HepG2 (cell line): ENCODE data around the gene ZFYVE28. TPM values are rescaled to one million over a fixed set of nuclear protein-coding genes. Genes with fewer than 3 reads are reported as not detected.

Experiments used
- ATAC-seq: fragments of 200-7000 bp; cut with Tn5 transposase; 3 replicates; pipeline ENCODE4 v1.9.1; 2020; ENCODE audit warnings: mild to moderate bottlenecking, moderate library complexity
- BruUV-seq: library from RNA; stranded (reverse); fragments of 400-500 nt; replicated peaks from 2 replicates; lab custom pipeline; 2021; lab: Mats Ljungman, UMichigan
- CTCF ChIA-PET: fragments of 300-600 bp; formaldehyde crosslinking; extraction: SDS; loops from one replicate; lab custom pipeline; 2021; ENCODE audit warnings: low total read pairs, inconsistent platforms, low intra/inter-chr PET ratio; lab: Yijun Ruan, JAX
- POLR2A ChIA-PET: fragments of 350-600 bp; sonication (Branson Sonifier 250); formaldehyde crosslinking; loops from one replicate; lab custom pipeline; 2020; ENCODE audit warnings: antibody characterized with exemption, inconsistent platforms; lab: Yijun Ruan, JAX
- DNase-seq: peaks from one replicate; pipeline ENCODE4 v3.0.0-alpha.2; 2015; ENCODE audit warnings: low spot score
- FAIRE-seq: peaks from 3 replicates; lab custom pipeline; 2011; peaks lifted over from hg19 to GRCh38; lab: Jason Lieb, UNC
- H2AFZ ChIP-seq: one replicate; pipeline ENCODE4 v1.6.1; 2011; ENCODE audit warnings: low read length, inconsistent platforms
- H3K27ac ChIP-seq: fragments of 300-600 bp; 3 replicates; pipeline ENCODE4 v1.8.0; 2011; ENCODE audit warnings: mixed run types, mild to moderate bottlenecking, mixed read lengths, low read length, inconsistent platforms; ENCODE audit not compliant: insufficient read depth; ENCODE audit errors: extremely low read length
- H3K27me3 ChIP-seq, 2 experiments: fragments of 200-600 bp in 1 of 2; 2 replicates in 1 of 2; 3 replicates in 1 of 2; pipeline versions ENCODE4 v1.6.0 to v1.8.0; 2011; ENCODE audit warnings: low read length in 2 of 2, mild to moderate bottlenecking in 2 of 2, moderate library complexity in 2 of 2, inconsistent platforms in 1 of 2; ENCODE audit not compliant: insufficient read depth in 2 of 2, control insufficient read depth in 1 of 2
- H3K36me3 ChIP-seq, 2 experiments: fragments of 200-600 bp in 1 of 2; replicated peaks in 1 of 2; 2 replicates in 1 of 2; 3 replicates in 1 of 2; pipeline versions ENCODE4 v1.5.1 to v1.8.0; 2011; ENCODE audit warnings: low read length in 2 of 2, inconsistent platforms in 1 of 2; ENCODE audit not compliant: insufficient read depth in 2 of 2, control insufficient read depth in 1 of 2
- H3K4me1 ChIP-seq: 2 replicates; pipeline ENCODE4 v1.5.1; 2012; ENCODE audit warnings: low read length, inconsistent platforms; ENCODE audit not compliant: insufficient read depth
- H3K4me2 ChIP-seq: 2 replicates; pipeline ENCODE4 v1.6.0; 2011; ENCODE audit warnings: low read depth, low read length, inconsistent platforms
- H3K4me3 ChIP-seq, 3 experiments: fragments of 200-600 bp in 1 of 3; sonication (generic), shearing (Covaris generic) in 1 of 3; replicated peaks in 1 of 3; 2 replicates each; pipeline ENCODE4 v1.5.1; 2011 to 2016; ENCODE audit warnings: low read length in 3 of 3, inconsistent platforms in 2 of 3, low read depth in 2 of 3, mild to moderate bottlenecking in 2 of 3, control low read depth in 1 of 3, mixed read lengths in 1 of 3; ENCODE audit not compliant: insufficient read depth in 1 of 3
- H3K79me2 ChIP-seq: one replicate; pipeline ENCODE4 v1.6.1; 2011; ENCODE audit warnings: low read length, inconsistent platforms; ENCODE audit not compliant: insufficient read depth
- H3K9ac ChIP-seq: 2 replicates; pipeline ENCODE4 v1.6.0; 2011; ENCODE audit warnings: mild to moderate bottlenecking, low read depth, low read length, inconsistent platforms; ENCODE audit not compliant: insufficient read depth
- H3K9me3 ChIP-seq: 2 replicates; pipeline ENCODE4 v1.5.1; 2012; ENCODE audit warnings: mild to moderate bottlenecking, low read length
- H4K20me1 ChIP-seq: 2 replicates; pipeline ENCODE4 v1.6.0; 2011; ENCODE audit warnings: inconsistent platforms, mild to moderate bottlenecking, low read length, moderate library complexity; ENCODE audit not compliant: insufficient read depth
- HNRNPUL1 ChIP-seq: fragments of 200-400 bp; formaldehyde crosslinking; IDR thresholded peaks from 2 replicates; pipeline ENCODE4 v1.6.1; 2017; ENCODE audit warnings: low read depth, mild to moderate bottlenecking, low read length, moderate library complexity
- TBX2 ChIP-seq: sonication (generic); formaldehyde crosslinking; IDR thresholded peaks from 2 replicates; pipeline ENCODE4 v1.5.0; 2020; ENCODE audit warnings: missing genetic modification reagents, mild to moderate bottlenecking, borderline replicate concordance
- ZNF430 ChIP-seq: sonication (generic); formaldehyde crosslinking; IDR thresholded peaks from 2 replicates; pipeline ENCODE4 v1.9.0; 2021; ENCODE audit warnings: mild to moderate bottlenecking, missing genetic modification reagents
- ZNF777 ChIP-seq: sonication (generic); formaldehyde crosslinking; IDR thresholded peaks from 2 replicates; pipeline ENCODE4 v1.4.0; 2020; ENCODE audit warnings: missing genetic modification reagents
- WGBS: methylation state at CpG from one replicate; pipeline ENCODE4 v1.1.6; 2017; ENCODE audit warnings: low lambda C conversion rate; 5-methylcytosine and 5-hydroxymethylcytosine counted together
- in situ Hi-C: cut with HindIII; loops from 2 replicates; pipeline ENCODE4 v1.10.0; 2017; ENCODE audit warnings: low pct_unique_long_range_greater_than_20kb; ENCODE audit not compliant: extremely low pct_ligation_motif_present
- intact Hi-C: fragments of 100-400 bp; cut with micrococcal nuclease; formaldehyde crosslinking; loops from one replicate; pipeline ENCODE4 v1.10.0; 2022; ENCODE audit not compliant: unreplicated experiment
- polyA plus RNA-seq, 8 experiments: library from polyadenylated mRNA; depleted of rRNA in 3 of 8; stranded (reverse) in 7 of 8; unstranded in 1 of 8; fragments of >200 nt; fragmentation: Illumina TruSeq in 4 of 8; extraction: Trizol in 4 of 8; gene quantifications; 2 replicates each; pipeline versions ENCODE4 v1.2.1 to v1.2.3, GENCODE V29; 2011 to 2016; ENCODE audit warnings: low read depth in 4 of 8, missing spikeins in 1 of 8, mixed read lengths in 1 of 8; ENCODE audit not compliant: insufficient read depth in 1 of 8
- total RNA-seq, 5 experiments: library from RNA; depleted of rRNA; stranded (reverse); fragments of >200 nt; fragmentation: Illumina TruSeq; extraction: Trizol; gene quantifications; 2 replicates each; pipeline ENCODE4 v1.2.3, GENCODE V29; 2016; ENCODE audit warnings: low read depth in 1 of 5
- TF ChIP-seq, protein P1 (sequence below): sonication (generic); formaldehyde crosslinking; IDR thresholded peaks from 2 replicates; pipeline ENCODE4 v1.4.0; 2020; ENCODE audit warnings: missing genetic modification reagents
- TF ChIP-seq, protein P2 (sequence below): sonication (generic); formaldehyde crosslinking; IDR thresholded peaks from 2 replicates; pipeline ENCODE4 v1.4.0; 2020; ENCODE audit warnings: missing genetic modification reagents, borderline replicate concordance
- TF ChIP-seq, protein P3 (sequence below), 2 experiments: IDR thresholded peaks; 2 replicates each; pipeline ENCODE4 v1.6.1; 2011 to 2012; ENCODE audit warnings: low read length in 2 of 2, borderline replicate concordance in 1 of 2, low read depth in 1 of 2, mild to moderate bottlenecking in 1 of 2, moderate library complexity in 1 of 2

ZFYVE28 gene
- total and polyA plus RNA-seq, 2 of the 13 experiments (the other 11 are each of a cell fraction or from before 2014, with no cell fraction given): 0.12 to 0.22 TPM

DNA sequence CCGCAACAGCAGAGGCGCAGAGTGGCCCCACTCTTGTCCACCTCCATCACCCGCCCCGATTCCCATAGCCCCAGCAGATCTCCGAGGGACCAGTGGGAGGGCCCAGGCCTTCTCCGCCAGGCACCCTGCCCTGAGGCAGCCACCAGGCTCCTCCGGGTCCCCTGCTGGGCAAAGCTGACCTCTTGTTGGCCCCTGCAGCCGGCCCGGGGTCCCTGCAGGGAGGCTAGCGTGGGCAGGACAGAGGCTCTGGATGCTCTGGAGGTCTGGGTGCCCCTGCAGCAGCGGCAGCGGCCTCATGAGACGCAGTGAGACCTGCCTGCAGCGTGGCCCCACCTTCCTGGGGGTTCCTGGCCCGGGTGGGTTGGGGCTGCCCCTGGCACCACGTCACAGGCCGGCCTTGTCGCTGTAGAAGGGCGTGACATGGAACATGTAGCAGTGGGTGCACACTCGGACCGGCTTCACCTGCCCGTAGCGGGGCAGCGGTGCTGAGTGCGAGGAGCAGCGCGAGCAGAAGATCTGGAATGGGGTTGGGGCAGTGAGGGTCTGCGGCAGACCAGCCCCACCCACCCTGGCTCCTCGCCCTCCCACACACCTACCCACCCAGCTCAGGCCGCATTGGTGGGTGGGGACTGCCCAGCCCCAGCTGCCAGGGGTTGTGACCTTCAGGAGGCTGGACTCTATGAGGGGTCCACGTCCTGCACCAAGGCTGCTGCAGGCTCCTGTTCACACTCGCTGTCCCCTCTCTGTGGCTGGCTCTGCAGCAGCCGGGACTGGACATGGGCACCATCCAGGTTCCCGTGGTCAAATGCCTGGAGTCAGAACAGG is 147.9 kb downstream of the ZFYVE28 start:
- CTCF ChIA-PET: no interaction called here
- in situ Hi-C loops: no loop called here
- Histone ChIP-seq H3K36me3 (no peaks in the 10 kb centered on the region), H3K4me2 (no peak overlapping the region), H3K79me2 (no peaks in the 10 kb centered on the region), H3K9me3 (no peaks in the 10 kb centered on the region), H3K27ac (no peak overlapping the region), H2AFZ (no peak overlapping the region), H4K20me1 (no peaks in the 10 kb centered on the region), H3K9ac (no peak overlapping the region), H3K27me3 (peaks cover 24 to 79% of the 10 kb centered on the region in 2 experiments; a peak in 4 of 5 replicates), H3K4me3 (no peak overlapping the region), H3K4me1 (no peaks in the 10 kb centered on the region)
- no peak for ATAC-seq
- POLR2A ChIA-PET: no interaction called here
- no TSS peak for BruUV-seq
- no peak for TF ChIP-seq ZNF430 (CRISPR knock-in tag)
- TF ChIP-seq, protein P1, sequence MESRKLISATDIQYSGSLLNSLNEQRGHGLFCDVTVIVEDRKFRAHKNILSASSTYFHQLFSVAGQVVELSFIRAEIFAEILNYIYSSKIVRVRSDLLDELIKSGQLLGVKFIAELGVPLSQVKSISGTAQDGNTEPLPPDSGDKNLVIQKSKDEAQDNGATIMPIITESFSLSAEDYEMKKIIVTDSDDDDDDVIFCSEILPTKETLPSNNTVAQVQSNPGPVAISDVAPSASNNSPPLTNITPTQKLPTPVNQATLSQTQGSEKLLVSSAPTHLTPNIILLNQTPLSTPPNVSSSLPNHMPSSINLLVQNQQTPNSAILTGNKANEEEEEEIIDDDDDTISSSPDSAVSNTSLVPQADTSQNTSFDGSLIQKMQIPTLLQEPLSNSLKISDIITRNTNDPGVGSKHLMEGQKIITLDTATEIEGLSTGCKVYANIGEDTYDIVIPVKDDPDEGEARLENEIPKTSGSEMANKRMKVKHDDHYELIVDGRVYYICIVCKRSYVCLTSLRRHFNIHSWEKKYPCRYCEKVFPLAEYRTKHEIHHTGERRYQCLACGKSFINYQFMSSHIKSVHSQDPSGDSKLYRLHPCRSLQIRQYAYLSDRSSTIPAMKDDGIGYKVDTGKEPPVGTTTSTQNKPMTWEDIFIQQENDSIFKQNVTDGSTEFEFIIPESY: no peak
- intact Hi-C loops: no loop called here
- no peak for DNase-seq
- 28% methylated on average over 9 of the region's 34 CpGs for WGBS
- FAIRE-seq: no peak

DNA sequence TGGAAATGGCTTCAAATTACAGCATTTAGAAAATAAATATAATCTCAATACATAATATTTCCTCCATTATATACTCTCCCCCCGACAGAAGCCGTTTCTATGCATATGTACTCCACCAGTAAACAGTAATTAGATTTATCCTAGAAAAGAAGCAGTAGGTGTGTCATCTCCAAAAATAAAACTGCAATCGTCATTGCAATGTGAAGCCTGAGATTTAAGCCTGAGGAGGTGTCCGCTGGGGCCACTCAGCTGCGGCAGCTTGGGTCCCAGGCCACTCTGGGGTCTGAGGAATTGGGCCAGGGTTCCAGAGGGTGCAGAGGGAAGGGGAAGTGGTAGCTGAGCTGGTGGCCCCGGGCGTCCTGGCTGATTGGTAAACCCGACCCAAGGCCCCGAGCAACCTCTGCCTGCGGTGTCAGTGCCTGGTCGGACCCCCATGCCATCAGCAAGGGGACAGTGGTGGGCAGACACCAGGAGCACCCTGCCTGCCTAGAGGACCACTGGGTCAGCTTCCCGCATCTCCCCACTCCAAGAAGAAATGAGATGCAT is 148.8 kb downstream of the ZFYVE28 start:
- POLR2A ChIA-PET: no interaction called here
- FAIRE-seq (no peak), ATAC-seq (no peak), DNase-seq (no peak)
- Histone ChIP-seq H3K27ac (no peak overlapping the region), H3K4me2 (no peak overlapping the region), H2AFZ (no peak overlapping the region), H3K79me2 (no peaks in the 10 kb centered on the region), H3K9me3 (no peaks in the 10 kb centered on the region), H3K4me1 (no peaks in the 10 kb centered on the region), H3K27me3 (peaks cover 25 to 83% of the 10 kb centered on the region in 2 experiments; a peak in 4 of 5 replicates), H3K4me3 (no peak overlapping the region), H3K9ac (no peak overlapping the region), H3K36me3 (no peaks in the 10 kb centered on the region), H4K20me1 (no peaks in the 10 kb centered on the region)
- BruUV-seq: no TSS peak
- CTCF ChIA-PET: no interaction called here
- intact Hi-C loops: no loop called here
- in situ Hi-C loops: no loop called here
- 17% methylated on average over 6 of the region's 12 CpGs for WGBS
- TF ChIP-seq ZNF777 (CRISPR knock-in tag): no peak
- TF ChIP-seq, protein P2, sequence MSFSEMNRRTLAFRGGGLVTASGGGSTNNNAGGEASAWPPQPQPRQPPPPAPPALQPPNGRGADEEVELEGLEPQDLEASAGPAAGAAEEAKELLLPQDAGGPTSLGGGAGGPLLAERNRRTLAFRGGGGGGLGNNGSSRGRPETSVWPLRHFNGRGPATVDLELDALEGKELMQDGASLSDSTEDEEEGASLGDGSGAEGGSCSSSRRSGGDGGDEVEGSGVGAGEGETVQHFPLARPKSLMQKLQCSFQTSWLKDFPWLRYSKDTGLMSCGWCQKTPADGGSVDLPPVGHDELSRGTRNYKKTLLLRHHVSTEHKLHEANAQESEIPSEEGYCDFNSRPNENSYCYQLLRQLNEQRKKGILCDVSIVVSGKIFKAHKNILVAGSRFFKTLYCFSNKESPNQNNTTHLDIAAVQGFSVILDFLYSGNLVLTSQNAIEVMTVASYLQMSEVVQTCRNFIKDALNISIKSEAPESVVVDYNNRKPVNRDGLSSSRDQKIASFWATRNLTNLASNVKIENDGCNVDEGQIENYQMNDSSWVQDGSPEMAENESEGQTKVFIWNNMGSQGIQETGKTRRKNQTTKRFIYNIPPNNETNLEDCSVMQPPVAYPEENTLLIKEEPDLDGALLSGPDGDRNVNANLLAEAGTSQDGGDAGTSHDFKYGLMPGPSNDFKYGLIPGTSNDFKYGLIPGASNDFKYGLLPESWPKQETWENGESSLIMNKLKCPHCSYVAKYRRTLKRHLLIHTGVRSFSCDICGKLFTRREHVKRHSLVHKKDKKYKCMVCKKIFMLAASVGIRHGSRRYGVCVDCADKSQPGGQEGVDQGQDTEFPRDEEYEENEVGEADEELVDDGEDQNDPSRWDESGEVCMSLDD: no peak
- TF ChIP-seq, protein P3, sequence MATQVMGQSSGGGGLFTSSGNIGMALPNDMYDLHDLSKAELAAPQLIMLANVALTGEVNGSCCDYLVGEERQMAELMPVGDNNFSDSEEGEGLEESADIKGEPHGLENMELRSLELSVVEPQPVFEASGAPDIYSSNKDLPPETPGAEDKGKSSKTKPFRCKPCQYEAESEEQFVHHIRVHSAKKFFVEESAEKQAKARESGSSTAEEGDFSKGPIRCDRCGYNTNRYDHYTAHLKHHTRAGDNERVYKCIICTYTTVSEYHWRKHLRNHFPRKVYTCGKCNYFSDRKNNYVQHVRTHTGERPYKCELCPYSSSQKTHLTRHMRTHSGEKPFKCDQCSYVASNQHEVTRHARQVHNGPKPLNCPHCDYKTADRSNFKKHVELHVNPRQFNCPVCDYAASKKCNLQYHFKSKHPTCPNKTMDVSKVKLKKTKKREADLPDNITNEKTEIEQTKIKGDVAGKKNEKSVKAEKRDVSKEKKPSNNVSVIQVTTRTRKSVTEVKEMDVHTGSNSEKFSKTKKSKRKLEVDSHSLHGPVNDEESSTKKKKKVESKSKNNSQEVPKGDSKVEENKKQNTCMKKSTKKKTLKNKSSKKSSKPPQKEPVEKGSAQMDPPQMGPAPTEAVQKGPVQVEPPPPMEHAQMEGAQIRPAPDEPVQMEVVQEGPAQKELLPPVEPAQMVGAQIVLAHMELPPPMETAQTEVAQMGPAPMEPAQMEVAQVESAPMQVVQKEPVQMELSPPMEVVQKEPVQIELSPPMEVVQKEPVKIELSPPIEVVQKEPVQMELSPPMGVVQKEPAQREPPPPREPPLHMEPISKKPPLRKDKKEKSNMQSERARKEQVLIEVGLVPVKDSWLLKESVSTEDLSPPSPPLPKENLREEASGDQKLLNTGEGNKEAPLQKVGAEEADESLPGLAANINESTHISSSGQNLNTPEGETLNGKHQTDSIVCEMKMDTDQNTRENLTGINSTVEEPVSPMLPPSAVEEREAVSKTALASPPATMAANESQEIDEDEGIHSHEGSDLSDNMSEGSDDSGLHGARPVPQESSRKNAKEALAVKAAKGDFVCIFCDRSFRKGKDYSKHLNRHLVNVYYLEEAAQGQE (IDR thresholded peaks at IDR 0.05; ENCODE audit: borderline replicate concordance in 1 of 2, low read depth in 1 of 2, low read length in 2 of 2): no peak
- TF ChIP-seq TBX2 (CRISPR knock-in tag): no peak
- no peak for TF ChIP-seq HNRNPUL1
